ENCODE data around the gene NOXA1. TPM values are rescaled to one million over a fixed set of nuclear protein-coding genes. Genes with fewer than 3 reads are reported as not detected.

The NOXA1 gene
- total and polyA plus RNA-seq, 9 of the 15 experiments (the other 6 are each of a cell fraction or from before 2014, with no cell fraction given) = 0.07 to 1.2 (median 0.20) TPM; not detected in 4

DNA sequence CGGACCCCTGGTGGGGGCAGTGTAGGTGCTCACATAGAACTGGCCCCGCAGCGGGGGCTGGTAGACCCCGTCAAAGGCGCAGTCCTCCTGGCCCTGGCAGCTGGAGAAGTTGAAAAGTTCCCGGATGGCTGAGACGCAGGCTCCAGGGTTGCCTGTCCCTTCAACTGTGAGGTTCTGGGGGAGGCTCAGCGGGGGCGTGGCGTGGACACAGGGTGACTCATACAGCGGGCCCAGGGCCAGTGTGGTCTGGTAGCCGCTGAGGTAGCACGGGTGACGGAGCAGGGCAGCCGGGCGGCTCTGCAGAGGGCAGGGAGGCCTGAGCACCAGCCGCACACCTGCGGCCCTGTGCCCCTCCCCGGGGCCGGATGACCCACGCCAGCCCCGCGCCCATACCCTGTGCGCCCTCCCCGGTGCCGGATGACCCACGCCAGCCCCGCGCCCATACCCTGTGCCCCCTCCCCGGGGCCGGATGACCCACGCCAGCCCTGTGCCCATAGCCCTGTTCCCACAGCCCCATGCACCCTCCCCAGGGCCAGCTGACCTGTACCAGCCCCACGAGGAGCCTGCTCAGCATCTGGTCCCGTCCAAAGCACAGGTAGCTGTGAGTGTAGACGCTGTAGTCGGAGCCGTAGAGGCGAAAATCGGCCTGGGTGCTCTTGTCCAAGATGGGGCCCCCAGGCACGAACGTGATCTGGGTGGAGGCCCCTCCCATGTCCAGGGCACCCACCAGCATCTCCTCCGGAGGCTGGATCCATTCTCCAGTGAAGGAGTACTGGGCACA is 13.0 kb downstream of the NOXA1 start (continued):
- TF ChIP-seq, protein P1, sequence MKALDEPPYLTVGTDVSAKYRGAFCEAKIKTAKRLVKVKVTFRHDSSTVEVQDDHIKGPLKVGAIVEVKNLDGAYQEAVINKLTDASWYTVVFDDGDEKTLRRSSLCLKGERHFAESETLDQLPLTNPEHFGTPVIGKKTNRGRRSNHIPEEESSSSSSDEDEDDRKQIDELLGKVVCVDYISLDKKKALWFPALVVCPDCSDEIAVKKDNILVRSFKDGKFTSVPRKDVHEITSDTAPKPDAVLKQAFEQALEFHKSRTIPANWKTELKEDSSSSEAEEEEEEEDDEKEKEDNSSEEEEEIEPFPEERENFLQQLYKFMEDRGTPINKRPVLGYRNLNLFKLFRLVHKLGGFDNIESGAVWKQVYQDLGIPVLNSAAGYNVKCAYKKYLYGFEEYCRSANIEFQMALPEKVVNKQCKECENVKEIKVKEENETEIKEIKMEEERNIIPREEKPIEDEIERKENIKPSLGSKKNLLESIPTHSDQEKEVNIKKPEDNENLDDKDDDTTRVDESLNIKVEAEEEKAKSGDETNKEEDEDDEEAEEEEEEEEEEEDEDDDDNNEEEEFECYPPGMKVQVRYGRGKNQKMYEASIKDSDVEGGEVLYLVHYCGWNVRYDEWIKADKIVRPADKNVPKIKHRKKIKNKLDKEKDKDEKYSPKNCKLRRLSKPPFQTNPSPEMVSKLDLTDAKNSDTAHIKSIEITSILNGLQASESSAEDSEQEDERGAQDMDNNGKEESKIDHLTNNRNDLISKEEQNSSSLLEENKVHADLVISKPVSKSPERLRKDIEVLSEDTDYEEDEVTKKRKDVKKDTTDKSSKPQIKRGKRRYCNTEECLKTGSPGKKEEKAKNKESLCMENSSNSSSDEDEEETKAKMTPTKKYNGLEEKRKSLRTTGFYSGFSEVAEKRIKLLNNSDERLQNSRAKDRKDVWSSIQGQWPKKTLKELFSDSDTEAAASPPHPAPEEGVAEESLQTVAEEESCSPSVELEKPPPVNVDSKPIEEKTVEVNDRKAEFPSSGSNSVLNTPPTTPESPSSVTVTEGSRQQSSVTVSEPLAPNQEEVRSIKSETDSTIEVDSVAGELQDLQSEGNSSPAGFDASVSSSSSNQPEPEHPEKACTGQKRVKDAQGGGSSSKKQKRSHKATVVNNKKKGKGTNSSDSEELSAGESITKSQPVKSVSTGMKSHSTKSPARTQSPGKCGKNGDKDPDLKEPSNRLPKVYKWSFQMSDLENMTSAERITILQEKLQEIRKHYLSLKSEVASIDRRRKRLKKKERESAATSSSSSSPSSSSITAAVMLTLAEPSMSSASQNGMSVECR (CRISPR knock-in tag; IDR thresholded peaks at IDR 0.05) = no peak
- TF ChIP-seq, protein P2, sequence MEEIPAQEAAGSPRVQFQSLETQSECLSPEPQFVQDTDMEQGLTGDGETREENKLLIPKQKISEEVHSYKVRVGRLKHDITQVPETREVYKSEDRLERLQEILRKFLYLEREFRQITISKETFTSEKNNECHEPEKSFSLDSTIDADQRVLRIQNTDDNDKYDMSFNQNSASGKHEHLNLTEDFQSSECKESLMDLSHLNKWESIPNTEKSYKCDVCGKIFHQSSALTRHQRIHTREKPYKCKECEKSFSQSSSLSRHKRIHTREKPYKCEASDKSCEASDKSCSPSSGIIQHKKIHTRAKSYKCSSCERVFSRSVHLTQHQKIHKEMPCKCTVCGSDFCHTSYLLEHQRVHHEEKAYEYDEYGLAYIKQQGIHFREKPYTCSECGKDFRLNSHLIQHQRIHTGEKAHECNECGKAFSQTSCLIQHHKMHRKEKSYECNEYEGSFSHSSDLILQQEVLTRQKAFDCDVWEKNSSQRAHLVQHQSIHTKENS (CRISPR knock-in tag; IDR thresholded peaks at IDR 0.05) = no peak
- TF ChIP-seq L3MBTL2 (IDR thresholded peaks at IDR 0.05) (no peak), CXXC5 (CRISPR knock-in tag; IDR thresholded peaks at IDR 0.05) (0 out of 2 replicates have a peak, but pooled peaks have one; percentile 27), ZNF780A (CRISPR knock-in tag; IDR thresholded peaks at IDR 0.05) (no peak), HNRNPUL1 (IDR thresholded peaks at IDR 0.05; ENCODE audit: low read length) (no peak), CCNT2 (IDR thresholded peaks at IDR 0.05; ENCODE audit: borderline replicate concordance, extremely low read depth, insufficient read length, low read depth, low read length) (peak; percentile 69), PRMT5 (CRISPR knock-in tag; IDR thresholded peaks at IDR 0.05) (no peak), KDM5B (IDR thresholded peaks at IDR 0.05; ENCODE audit: insufficient replicate concordance, low read depth, low read length) (no peak), MITF (IDR thresholded peaks at IDR 0.05) (no peak), ARID1B (IDR thresholded peaks at IDR 0.05) (peak; percentile 68; the same call in 1 of the 2 replicates), CREB1 (IDR thresholded peaks at IDR 0.05) (no peak), CREB1 (CRISPR knock-in tag; IDR thresholded peaks at IDR 0.05) (peak; percentile 73), CREBBP (IDR thresholded peaks at IDR 0.05; ENCODE audit: low read depth, low read length) (no peak), PKNOX1 (IDR thresholded peaks at IDR 0.05) (0 out of 2 replicates have a peak, but pooled peaks have one; percentile 11)
